HL-60 (cell line): ENCODE results near the gene FARP1.

Source experiments
- POLR2AphosphoS5 ChIP-seq: IDR thresholded peaks from 2 replicates; pipeline ENCODE4 v1.6.1; 2012; ENCODE audit warnings: low read depth
- REST ChIP-seq: IDR thresholded peaks from 2 replicates; pipeline ENCODE4 v1.6.1; 2012; ENCODE audit warnings: low read depth; ENCODE audit not compliant: insufficient replicate concordance
- TF ChIP-seq, protein P1 (sequence below): IDR thresholded peaks from one replicate; pipeline ENCODE4 v1.5.1; 2011; ENCODE audit warnings: low read length, control low read depth, inconsistent platforms; ENCODE audit not compliant: insufficient read depth

GRCh38 chr13:98482476-98483444 lies 339.9 kb downstream of the FARP1 start:
- TF ChIP-seq, protein P1, sequence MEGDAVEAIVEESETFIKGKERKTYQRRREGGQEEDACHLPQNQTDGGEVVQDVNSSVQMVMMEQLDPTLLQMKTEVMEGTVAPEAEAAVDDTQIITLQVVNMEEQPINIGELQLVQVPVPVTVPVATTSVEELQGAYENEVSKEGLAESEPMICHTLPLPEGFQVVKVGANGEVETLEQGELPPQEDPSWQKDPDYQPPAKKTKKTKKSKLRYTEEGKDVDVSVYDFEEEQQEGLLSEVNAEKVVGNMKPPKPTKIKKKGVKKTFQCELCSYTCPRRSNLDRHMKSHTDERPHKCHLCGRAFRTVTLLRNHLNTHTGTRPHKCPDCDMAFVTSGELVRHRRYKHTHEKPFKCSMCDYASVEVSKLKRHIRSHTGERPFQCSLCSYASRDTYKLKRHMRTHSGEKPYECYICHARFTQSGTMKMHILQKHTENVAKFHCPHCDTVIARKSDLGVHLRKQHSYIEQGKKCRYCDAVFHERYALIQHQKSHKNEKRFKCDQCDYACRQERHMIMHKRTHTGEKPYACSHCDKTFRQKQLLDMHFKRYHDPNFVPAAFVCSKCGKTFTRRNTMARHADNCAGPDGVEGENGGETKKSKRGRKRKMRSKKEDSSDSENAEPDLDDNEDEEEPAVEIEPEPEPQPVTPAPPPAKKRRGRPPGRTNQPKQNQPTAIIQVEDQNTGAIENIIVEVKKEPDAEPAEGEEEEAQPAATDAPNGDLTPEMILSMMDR, result no peak
- TF ChIP-seq POLR2AphosphoS5, result 0 out of 2 replicates have a peak, but pooled peaks have one; percentile 25
- no peak for TF ChIP-seq REST
